Stomach (tissue), 9 donors: Measurements from ENCODE around the gene GOLGA6L10. TPM values are rescaled to one million over a fixed set of nuclear protein-coding genes. Genes with fewer than 3 reads are reported as not detected.
"Not testable (repeated sequence)": the region's sequence is repeated elsewhere in the genome, so short reads cannot be mapped to it uniquely, and the experiment has no call there.

Experiments used
- DNase-seq, 2 donors: peaks; one replicate each; pipeline versions ENCODE4 v3.0.0 to v3.0.0-alpha.2; 2013 to 2019
- H3K27ac ChIP-seq, 5 donors: fragments of 200-600 bp in 4 of 5; sonication (generic) in 4 of 5; one replicate each; pipeline ENCODE4 v1.5.1; 2013 to 2019; ENCODE audit warnings: mild to moderate bottlenecking in 1 of 5, moderate library complexity in 1 of 5
- H3K27me3 ChIP-seq, 3 donors: fragments of 200-600 bp; sonication (generic); one replicate each; pipeline ENCODE4 v1.5.1; 2017 to 2019; ENCODE audit warnings: mixed run types in 1 of 3
- H3K36me3 ChIP-seq, 4 donors: fragments of 200-600 bp; sonication (generic); 1 replicate in 3 of 4; 2 replicates in 1 of 4; pipeline ENCODE4 v1.5.1; 2016 to 2019
- H3K4me1 ChIP-seq, 4 donors: fragments of 200-600 bp; sonication (generic); one replicate each; pipeline ENCODE4 v1.5.1; 2016 to 2019
- H3K4me3 ChIP-seq, 4 donors: fragments of 200-600 bp; sonication (generic) in 3 of 4; one replicate each; pipeline ENCODE4 v1.5.1; 2016 to 2019; ENCODE audit warnings: mild to moderate bottlenecking in 1 of 4
- H3K9me3 ChIP-seq, 4 donors: fragments of 200-600 bp; sonication (generic); one replicate each; pipeline ENCODE4 v1.5.1; 2016 to 2019
- CTCF ChIP-seq, 7 experiments: fragments of 450-650 bp in 4 of 7; fragments of 200-600 bp in 3 of 7; sonication (generic) in 3 of 7; IDR thresholded peaks; one replicate each; pipeline ENCODE4 v1.5.1; 2016 to 2019; ENCODE audit warnings: antibody characterized with exemption in 7 of 7, control low read depth in 2 of 7, mild to moderate bottlenecking in 1 of 7
- EP300 ChIP-seq: sonication (generic); formaldehyde crosslinking; IDR thresholded peaks from one replicate; pipeline ENCODE4 v1.6.1; 2017; ENCODE audit warnings: antibody characterized with exemption
- POLR2A ChIP-seq, 4 donors: fragments of 450-650 bp; IDR thresholded peaks; one replicate each; pipeline ENCODE4 v1.6.1; 2016; ENCODE audit warnings: antibody characterized with exemption in 4 of 4, control low read depth in 2 of 4, mild to moderate bottlenecking in 1 of 4, moderate library complexity in 1 of 4
- WGBS, 5 donors: extraction: QIAGEN DNeasy Blood & Tissue Kit in 3 of 5; methylation state at CpG; one replicate each; pipeline versions ENCODE4 v1.1.5 to v1.1.7; 2013 to 2018; 5-methylcytosine and 5-hydroxymethylcytosine counted together
- intact Hi-C: fragments of 100-400 bp; cut with DNase I; formaldehyde crosslinking; loops from one replicate; pipeline ENCODE4 v1.15.1; 2023; ENCODE audit warnings: low total_unique reads
- polyA plus RNA-seq, 3 donors: library from polyadenylated mRNA; stranded (reverse); fragments of 200-250 nt; gene quantifications; one replicate each; pipeline ENCODE4 v1.2.3, GENCODE V29; 2013
- total RNA-seq, 5 donors: library from RNA; depleted of rRNA; stranded (reverse); fragments of >200 nt; gene quantifications; one replicate each; pipeline versions ENCODE4 v1.1.0 to v1.2.3, GENCODE V29; 2014 to 2016
- donor health status: healthy with polysubstance abuse.
- donor health status: Bipolar disorder and iron deficiency.
- donor health status: healthy.

GOLGA6L10 gene
- total and polyA plus RNA-seq, 8 donors: 1.0 to 11.6 (median 2.2) TPM; not detected in 1

GRCh38 chr15:82381330-82381955, 32.2 kb upstream of the GOLGA6L10 start:
- 69 to 85% (median 83%) methylated on average over 10 to 11 of the region's 11 CpGs for WGBS, 5 donors

GRCh38 chr15:82379552-82379951, 30.3 kb upstream of the GOLGA6L10 start:
- intact Hi-C loops, H3K4me3 ChIP-seq: not testable (repeated sequence)

More at GRCh38 chr15:82381330-82381955, 32.2 kb upstream of the GOLGA6L10 start:
- DNase-seq, H3K36me3 ChIP-seq, H3K27me3 ChIP-seq, H3K4me1 ChIP-seq, H3K9me3 ChIP-seq, H3K4me3 ChIP-seq, intact Hi-C loops, H3K27ac ChIP-seq: not testable (repeated sequence)

GRCh38 chr15:82373661-82374060, 24.4 kb upstream of the GOLGA6L10 start:
- DNase-seq: peak in 1 of 2 donors; percentile 45
- H3K27me3 ChIP-seq, intact Hi-C loops, H3K36me3 ChIP-seq, H3K9me3 ChIP-seq, H3K4me3 ChIP-seq: not testable (repeated sequence)
- Histone ChIP-seq H3K4me1 (peaks cover 0 to 17% (median 4%) of the 10 kb centered on the region in 4 donors), H3K27ac (peak overlapping the region in 2 of 5 donors; percentile 22 to 58)
- WGBS, 5 donors: 18 to 36% (median 24%) methylated on average over 2 of the region's 2 CpGs

More at GRCh38 chr15:82379552-82379951, 30.3 kb upstream of the GOLGA6L10 start:
- H3K9me3 ChIP-seq, H3K4me1 ChIP-seq, H3K27me3 ChIP-seq, H3K27ac ChIP-seq, H3K36me3 ChIP-seq, DNase-seq: not testable (repeated sequence)
- WGBS, 5 donors: 87 to 92% (median 88%) methylated on average over 6 of the region's 6 CpGs

- Histone ChIP-seq H3K4me1 (peaks cover 0 to 17% (median 4%) of the 10 kb centered on the region in 4 donors), H3K27me3 (no peaks in the 10 kb centered on the region), H3K27ac (peak overlapping the region in 1 of 5 donors; percentile 4), H3K9me3 (no peaks in the 10 kb centered on the region), H3K36me3 (no peaks in the 10 kb centered on the region), H3K4me3 (no peak overlapping the region)
- DNase-seq: no peak
- TF ChIP-seq CTCF (IDR thresholded peaks at IDR 0.05) (no peak), EP300 (no peak), POLR2A (IDR thresholded peaks at IDR 0.05) (no peak)
- 50 to 76% (median 61%) methylated on average over 3 of the region's 3 CpGs for WGBS, 5 donors
- intact Hi-C loops: no loop called here
Measured at GRCh38 chr15:82371656-82372055, 22.4 kb upstream of the GOLGA6L10 start.

GRCh38 chr15:82367790-82368189, 18.5 kb upstream of the GOLGA6L10 start:
- H3K36me3 ChIP-seq, intact Hi-C loops, H3K9me3 ChIP-seq, H3K27me3 ChIP-seq, H3K27ac ChIP-seq, H3K4me3 ChIP-seq, DNase-seq, H3K4me1 ChIP-seq: not testable (repeated sequence)
- 47 to 63% (median 55%) methylated on average over 2 of the region's 3 CpGs for WGBS, 5 donors

- H3K27me3 ChIP-seq, intact Hi-C loops, H3K9me3 ChIP-seq, H3K27ac ChIP-seq, H3K4me1 ChIP-seq, H3K4me3 ChIP-seq, H3K36me3 ChIP-seq: not testable (repeated sequence)
- peak in 1 of 7 experiments; percentile 31 for TF ChIP-seq CTCF (IDR thresholded peaks at IDR 0.05)
- DNase-seq: peak in 1 of 2 donors; percentile 34
- 0 to 14% (median 0%) methylated on average over 1 to 3 of the region's 6 CpGs for WGBS, 5 donors
Measured at GRCh38 chr15:82365692-82366323, 16.5 kb upstream of the GOLGA6L10 start.

GRCh38 chr15:82364548-82364947, 15.3 kb upstream of the GOLGA6L10 start:
- H3K27me3 ChIP-seq, DNase-seq, intact Hi-C loops, H3K27ac ChIP-seq, H3K9me3 ChIP-seq, H3K4me1 ChIP-seq, H3K36me3 ChIP-seq, H3K4me3 ChIP-seq: not testable (repeated sequence)
- WGBS, 5 donors: 70 to 100% methylated on average over 1 of the region's 3 CpGs; no CpG with 5 or more reads in 3 of the 5 donors

- H3K36me3 ChIP-seq, H3K27ac ChIP-seq, DNase-seq, intact Hi-C loops, H3K4me1 ChIP-seq, H3K27me3 ChIP-seq, H3K4me3 ChIP-seq, H3K9me3 ChIP-seq: not testable (repeated sequence)
- no CpG with 5 or more reads among the region's 3 CpGs for WGBS, 5 donors
Measured at GRCh38 chr15:82362790-82363189, 13.5 kb upstream of the GOLGA6L10 start.

GRCh38 chr15:82360618-82361017, 11.3 kb upstream of the GOLGA6L10 start:
- intact Hi-C loops, H3K4me3 ChIP-seq, H3K4me1 ChIP-seq, H3K27ac ChIP-seq, H3K27me3 ChIP-seq, H3K36me3 ChIP-seq, H3K9me3 ChIP-seq, DNase-seq: not testable (repeated sequence)
- WGBS, 5 donors: 90% methylated on average over 2 of the region's 7 CpGs; no CpG with 5 or more reads in 4 of the 5 donors

GRCh38 chr15:82355055-82355454, 5.8 kb upstream of the GOLGA6L10 start:
- H3K27me3 ChIP-seq, H3K36me3 ChIP-seq, DNase-seq, H3K27ac ChIP-seq, intact Hi-C loops, H3K9me3 ChIP-seq, H3K4me1 ChIP-seq: not testable (repeated sequence)
- no CpG with 5 or more reads among the region's 48 CpGs for WGBS, 5 donors
- peak overlapping the region in 2 of 4 donors; percentile 22 to 33 for H3K4me3 ChIP-seq
